Measurements from ENCODE around the gene LRRC15.

LRRC15 gene

DNA sequence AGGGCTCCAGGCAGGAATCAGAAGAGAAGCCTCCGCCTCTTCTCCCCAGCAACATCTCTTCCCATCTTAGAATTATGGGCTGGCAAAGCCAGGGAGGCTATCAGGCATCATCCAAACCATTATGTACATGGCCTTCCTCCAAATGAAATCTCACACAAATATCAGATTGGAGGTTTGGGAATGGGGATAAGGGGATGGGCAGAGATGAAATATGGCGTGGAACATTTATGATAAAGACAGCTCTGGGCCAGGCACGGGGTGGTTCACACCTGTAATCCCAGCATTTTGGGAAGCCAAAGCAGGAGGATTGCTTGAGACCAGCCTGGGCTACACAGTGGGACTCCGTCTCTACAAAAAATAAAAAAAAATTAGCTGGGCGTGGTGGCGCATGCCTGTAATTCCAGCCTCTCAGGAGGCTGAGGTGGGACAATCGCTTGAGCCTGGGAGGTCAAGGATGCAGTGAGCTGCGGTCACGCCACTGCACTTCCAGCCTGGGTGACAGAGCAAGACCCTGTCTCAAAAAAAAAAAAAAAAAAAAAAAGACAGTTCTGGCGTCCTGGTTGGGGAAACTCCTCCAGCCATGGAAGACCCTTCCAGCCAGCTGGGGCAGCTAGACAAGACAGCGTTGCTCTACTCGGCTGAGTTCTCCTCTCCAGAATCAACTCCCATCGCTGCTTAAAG is 55.0 kb downstream of the LRRC15 start:
- DNase-seq = no peak

DNA sequence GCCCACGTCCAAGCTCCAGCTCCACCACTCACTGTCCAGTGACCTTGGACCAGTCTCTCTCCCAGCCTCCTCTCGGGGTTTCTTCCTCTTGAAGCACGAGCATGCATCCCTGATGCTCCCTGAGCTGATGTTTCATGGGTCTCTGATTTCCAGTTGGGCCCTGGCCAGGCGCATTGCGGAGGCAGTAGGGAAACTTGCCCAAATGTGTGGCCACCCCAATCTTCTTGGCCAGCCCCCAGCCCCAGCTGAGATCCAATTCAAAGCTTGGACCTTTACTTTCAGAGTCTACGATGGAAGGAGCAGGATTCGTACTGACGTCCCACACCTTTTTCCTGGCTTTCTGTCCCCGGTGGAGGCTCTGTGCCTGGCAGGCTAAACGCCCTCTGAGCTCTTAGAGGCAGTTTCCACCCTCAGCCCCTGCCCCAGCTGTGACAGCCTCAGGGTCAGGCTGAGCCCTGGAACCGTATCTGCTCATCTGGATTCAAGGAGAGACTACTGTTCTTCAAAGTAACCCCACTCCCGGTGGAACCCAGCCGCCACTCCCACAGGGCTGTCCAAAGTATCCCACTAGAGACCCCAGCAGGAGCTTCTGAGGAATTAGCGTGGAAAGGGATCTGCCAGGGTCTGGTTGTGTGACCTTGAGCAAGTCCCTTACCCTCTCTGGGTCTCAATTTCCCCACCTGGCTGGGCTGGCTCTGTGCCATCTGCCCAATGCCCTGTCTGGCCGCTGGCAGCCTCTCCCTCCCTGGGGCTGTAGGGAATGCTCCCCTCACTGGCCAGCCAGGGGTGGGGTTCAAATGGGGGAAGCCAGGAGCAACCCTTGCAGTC is 55.8 kb downstream of the LRRC15 start:
- no peak for DNase-seq

DNA sequence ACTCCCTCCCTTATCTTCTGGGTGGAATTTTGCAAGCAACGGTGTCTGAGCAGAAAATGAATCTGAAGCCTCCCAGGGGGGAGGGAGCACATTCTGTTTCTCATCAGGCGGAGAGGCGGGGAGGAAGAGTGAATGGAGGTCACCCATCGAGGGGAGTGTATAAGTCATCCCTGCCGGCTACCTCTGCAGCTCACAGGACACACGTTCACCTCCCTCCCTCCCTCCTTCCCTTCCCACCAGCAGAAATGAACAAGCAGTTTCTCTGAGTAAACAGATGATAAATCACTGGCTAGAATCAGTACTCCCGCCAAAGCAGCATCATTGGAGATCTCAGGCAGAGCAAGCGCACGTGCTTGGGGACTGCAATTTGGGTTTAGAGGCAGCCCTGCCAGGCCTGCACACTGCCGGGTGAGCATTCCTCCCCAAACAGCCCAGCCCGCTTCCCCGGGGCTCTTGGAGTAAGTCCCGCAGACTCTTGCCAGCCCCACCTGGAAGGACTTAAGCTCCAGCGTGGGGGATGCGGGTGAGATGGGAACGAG is 56.7 kb downstream of the LRRC15 start:
- no peak for DNase-seq

- DNase-seq = no peak
Observed at GRCh38 chr3:194312186-194312742, 57.3 kb downstream of the LRRC15 start.

DNA sequence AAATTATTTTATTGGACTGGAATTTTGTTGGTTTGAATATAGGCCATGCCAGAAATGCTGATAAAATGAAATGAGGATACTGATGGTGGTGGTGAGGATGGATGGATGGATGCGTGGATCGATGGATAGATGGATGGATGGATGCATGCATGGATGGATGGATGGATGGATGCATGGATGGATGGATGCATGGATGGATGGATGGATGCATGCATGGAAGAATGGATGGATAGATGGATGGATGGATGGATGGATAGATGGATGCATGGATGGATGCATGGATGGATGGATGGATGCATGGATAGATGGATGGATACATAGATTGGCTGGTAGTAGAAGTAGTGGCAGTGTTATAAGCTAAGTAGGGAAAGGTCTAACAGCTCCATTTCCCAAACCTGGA is 58.5 kb downstream of the LRRC15 start:
- DNase-seq = no peak

DNA sequence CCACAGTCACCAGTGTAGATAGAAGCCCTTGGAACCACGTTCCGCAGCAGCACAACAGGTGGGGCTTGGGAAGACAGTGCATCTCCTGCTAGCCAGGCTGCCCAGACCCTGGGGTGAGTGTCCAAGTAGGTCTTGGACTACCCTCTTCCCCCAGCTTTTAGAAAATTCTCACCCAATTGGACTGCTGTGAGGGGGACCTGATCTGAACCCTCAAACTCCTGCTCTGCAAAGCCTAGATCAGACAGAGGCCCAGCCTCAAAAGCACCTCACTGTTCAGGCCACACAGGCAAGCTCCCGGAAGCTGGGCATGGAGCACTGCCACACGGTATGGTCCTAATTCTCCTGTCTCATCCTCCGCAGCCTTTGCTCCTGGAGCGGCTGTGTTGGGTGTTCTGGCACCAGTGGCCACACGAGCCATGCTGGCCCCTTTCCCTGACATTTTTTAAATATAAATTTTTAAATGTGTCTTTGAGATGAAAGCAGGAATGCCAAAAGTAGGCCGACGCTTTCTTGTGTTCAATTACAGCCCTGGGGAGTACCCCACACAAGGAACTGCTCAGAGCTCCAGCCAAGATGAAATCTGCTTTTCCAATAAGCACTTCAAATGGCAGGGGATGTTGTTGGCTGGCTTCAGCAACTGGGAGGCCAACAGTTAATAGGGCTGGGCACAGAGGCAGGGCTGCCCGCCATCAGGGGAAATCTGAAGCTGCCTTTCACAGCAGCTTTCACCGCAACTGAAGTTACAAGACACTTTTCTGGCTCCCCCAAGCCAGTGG is 59.3 kb downstream of the LRRC15 start:
- no peak for DNase-seq

DNA sequence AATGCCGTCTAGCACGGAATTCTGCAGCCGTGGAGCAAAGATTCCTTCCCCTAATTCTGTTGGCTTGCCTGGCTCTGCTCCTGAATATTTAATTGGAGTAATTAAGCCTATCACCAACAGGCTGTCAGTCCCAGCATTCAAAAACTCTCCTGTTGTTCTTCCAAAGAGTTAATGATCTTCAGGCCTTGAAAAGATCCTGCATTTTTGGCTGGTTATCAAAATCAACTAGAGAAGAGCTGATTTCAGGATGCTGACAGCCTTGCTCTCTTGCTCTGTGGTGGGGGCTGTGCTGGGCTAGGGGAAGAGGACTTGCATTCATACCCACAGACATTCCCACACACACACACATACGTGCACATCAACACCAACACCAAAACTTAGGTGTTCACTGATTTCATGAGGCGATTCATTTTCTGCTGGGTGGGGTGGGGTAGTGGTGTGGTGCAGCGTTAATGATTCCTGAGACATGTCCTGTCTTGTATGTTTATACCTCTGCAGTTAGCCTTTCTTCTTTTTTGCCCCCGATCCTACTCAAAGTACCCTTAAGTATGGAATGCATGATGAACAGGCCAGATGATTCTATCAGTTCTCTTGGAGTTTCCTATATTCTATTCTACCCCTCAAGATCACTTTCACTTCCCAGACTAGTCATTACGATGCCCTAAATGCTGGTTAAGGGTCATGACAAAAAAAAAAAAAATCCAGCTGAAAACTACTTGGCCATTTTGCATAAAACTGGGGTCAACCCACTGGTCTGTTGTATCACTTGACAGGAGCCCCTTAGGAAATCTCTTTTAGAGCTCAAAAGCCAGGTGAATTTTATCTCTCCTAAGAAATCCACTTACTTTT is 60.7 kb downstream of the LRRC15 start:
- no peak for DNase-seq

DNA sequence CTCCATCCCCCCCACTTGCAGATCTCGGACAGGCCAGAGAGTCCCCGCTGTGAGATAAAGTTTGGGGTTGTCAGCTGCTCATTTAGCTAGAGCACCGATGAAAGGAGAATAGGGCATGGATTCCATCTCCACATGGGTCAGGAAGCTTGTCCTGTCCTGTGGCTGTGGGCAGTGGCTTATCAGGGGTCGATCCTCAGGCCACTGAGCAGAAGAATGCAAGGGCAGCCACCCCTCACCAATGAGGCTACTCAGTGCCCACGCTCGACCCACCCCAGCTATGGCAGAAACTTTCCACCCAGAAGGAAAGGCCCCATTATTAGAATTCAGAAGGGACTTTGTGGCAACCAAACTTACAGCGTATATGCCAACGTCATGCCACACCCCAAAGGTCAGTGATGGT is 61.7 kb downstream of the LRRC15 start:
- no peak for DNase-seq

DNA sequence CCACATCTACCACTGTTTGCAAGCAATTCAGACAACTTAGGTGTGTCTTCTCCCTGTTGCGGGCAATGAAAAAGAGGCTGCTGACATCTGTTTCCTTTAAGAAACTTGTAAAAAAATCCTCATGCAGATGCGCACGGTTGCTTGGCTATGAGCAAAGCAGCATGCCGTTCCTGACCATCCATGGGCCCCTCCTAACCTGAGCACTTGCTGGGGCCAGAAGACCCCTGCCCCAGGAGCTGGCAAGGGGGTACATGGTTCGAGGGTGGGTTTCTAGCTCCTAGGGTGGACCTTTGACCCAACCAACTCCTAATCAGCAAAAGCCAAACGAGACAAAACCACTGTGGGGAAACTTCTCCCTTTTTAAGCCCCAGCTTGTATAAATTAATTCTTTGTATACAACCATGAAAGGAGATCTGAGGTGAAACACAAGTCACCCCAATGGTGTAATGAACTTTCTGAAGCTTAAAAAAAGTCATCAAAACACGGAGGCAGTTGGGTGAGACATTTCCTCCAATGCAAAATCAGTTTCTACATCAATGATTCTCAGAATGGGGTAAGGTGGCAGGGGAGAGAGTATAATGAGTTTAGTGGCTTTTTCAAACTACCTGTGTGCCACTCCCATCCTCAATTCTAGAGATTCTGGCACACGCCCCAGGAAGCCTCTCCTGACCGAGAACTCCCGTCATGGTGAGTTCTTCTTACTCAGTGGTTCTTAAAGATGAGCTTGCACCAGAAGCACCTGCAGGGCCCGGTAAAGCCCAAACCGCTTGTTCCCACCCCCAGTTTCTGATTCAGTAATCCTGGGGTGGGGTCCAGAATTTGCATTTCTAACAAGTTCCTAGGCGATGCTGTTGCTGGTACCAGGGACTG is 62.5 kb downstream of the LRRC15 start:
- DNase-seq = no peak

- no peak for DNase-seq
Observed at GRCh38 chr3:194306109-194306686, 63.3 kb downstream of the LRRC15 start.

DNA sequence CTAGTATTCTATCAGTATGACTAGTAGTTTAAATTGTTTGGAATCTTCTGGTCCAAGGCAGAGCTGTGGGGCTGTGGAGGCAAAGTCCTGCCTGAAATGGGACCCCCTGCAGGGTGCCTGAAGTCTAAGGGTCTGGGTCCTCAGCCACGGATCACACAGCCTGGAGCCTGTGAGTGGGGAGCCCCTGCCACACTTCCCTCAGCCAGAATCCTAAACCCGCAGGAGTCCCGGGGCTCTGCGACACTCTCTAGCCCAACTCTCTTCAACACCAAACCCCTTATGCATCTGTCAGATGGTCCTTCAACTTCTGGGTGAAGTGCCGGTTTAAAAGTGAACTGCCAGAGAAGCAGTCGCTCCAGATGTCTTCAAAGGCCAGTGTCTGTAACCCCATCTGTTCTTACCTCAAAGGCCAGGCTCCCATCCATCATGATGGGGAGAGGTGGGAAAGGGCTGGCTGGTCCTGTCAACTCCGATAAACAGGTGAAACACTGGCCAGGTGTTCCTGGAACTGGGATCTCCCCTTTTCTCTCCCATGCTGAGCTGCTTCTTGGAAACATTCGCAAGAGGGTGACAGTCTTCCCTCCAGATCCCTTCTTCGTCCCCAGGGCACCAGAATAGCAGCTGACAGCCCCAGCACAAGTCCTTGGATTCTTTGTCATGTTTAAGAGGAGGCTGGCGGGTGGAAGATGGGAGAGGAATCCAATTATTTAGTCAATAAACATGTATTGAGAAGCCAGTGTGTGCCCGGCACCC is 64.0 kb downstream of the LRRC15 start:
- DNase-seq = no peak

Data from SIG-M5 (cell line).